ENCODE results near the gene DLG1.

The DLG1 gene

GRCh38 chr3:197320582-197320981 is 22.2 kb upstream of the DLG1 start:
- H3K27ac ChIP-seq: no peak overlapping the region
- DNase-seq (ENCODE audit: low spot score): no peak
- TF ChIP-seq CTCF (IDR thresholded peaks at IDR 0.05): no peak
- H3K4me3 ChIP-seq: no peak overlapping the region

DNA sequence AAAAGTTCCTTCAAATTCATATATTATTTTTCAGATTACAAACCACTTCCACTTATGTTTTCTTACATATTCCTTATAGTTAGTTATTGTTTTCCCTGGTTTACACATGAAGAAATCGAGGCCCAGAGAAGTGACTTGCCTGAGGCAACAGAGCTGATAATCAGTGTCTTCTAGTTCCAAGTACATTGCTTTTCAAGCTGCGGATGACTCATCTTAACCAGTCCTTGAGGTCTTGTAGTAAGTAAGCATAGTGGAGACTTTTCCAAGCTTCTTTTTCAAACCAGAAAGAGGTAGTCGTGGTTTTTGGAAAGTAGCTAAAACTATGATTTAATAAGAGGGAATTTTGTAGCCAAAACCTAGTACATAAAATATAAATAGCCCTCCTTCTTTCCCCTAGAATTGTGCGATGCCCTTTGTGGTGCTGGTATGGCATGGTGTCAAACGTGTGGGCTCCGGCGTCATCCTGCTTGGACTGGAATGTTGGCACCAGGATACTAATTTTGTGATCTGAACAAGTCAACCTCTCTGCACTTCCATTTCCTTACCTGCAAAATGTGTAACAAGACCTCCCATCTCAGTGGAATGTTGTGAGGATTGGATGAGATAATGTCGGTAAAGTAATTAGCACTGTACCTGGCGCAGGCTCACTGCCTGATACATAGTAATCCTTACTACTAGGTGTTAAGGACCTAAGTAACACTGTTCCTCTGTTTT is 19.0 kb upstream of the DLG1 start:
- peak overlapping the region in 1 of 2 donors; percentile 26 for H3K27ac ChIP-seq
- TF ChIP-seq CTCF (IDR thresholded peaks at IDR 0.05): no peak
- no peak for DNase-seq (ENCODE audit: low spot score)
- H3K4me3 ChIP-seq: no peak overlapping the region

DNA sequence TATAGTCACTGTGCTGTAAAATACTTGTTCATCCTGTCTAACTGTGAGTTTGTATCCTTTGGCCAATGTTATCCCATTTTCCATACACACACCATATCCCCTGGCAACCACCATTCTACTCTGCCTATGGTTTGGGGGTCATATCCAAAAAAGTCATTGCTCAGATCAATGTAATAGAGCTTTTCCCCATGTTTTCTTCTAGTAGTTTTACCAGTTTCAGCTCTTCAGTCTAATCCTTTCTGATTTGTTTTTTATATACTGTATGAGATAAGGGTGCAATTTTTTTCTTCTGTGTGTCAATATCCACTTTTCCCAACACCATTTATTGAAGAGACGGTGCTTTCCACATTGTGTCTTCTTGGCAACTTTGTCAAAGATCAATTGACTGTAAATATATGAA is 14.0 kb upstream of the DLG1 start:
- TF ChIP-seq CTCF (IDR thresholded peaks at IDR 0.05): no peak
- Histone ChIP-seq H3K27ac (no peak overlapping the region), H3K4me3 (no peak overlapping the region)
- no peak for DNase-seq (ENCODE audit: low spot score)

- Histone ChIP-seq H3K27ac (no peak overlapping the region), H3K4me3 (no peak overlapping the region)
- no peak for TF ChIP-seq CTCF (IDR thresholded peaks at IDR 0.05)
- no peak for DNase-seq (ENCODE audit: low spot score)
Observed at GRCh38 chr3:197311591-197311990, 13.2 kb upstream of the DLG1 start.

DNA sequence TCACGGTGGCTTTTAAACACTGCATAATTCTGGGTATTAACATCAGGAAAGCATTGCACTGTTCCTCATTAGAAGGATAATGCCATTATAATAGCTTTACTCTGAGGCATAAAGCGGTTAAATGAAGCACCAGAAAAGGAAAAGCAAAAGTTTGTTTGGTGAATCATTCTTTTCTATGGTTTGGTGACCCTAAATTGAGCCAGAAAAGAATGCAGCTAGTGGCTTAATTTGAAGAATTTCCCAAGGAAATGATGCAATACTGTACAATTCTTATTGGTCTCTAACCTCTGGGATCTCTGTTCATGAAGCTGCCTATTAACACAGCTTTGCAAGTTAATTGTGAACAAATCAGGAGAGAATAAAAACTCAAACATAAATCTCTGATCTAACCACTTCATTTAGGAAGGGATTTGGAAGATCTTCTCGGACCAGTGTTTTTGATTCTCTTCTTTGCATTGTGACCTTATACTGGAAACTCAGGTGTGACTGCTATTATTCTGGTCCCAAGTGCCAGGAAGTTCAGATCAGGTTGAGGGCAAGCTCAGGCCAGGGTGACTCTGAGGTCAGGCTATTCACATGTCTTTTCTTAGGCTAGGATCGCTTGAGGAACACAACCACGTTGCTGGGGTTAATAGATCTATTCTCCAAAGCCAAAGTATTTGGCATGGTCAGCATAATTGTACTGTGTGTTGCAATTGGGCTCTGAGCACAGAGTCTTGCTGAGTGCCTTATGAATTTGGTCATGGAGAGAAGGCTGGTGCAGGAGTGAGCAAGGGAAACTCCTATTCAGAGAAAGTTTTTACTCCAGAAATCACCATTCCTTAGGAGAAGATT is 11.3 kb upstream of the DLG1 start:
- peak overlapping the region in 1 of 2 donors; percentile 21 for H3K27ac ChIP-seq
- no peak for DNase-seq (ENCODE audit: low spot score)
- no peak for TF ChIP-seq CTCF (IDR thresholded peaks at IDR 0.05)
- no peak overlapping the region for H3K4me3 ChIP-seq

GRCh38 chr3:197308591-197308990 is 10.2 kb upstream of the DLG1 start:
- TF ChIP-seq CTCF (IDR thresholded peaks at IDR 0.05): no peak
- DNase-seq (ENCODE audit: low spot score): no peak
- no peak overlapping the region for H3K4me3 ChIP-seq

More at GRCh38 chr3:197308591-197308990, 10.2 kb upstream of the DLG1 start:
- no peak overlapping the region for H3K27ac ChIP-seq
